Upper lobe of left lung (tissue), 6 donors: Measurements from ENCODE around the gene C10orf53. TPM values are rescaled to one million over a fixed set of nuclear protein-coding genes. Genes with fewer than 3 reads are reported as not detected.

Experiments
- ATAC-seq, 2 donors: fragments of 200-7000 bp; cut with Tn5 transposase; one replicate each; pipeline ENCODE4 v1.9.1; 2022; ENCODE audit warnings: mild to moderate bottlenecking in 2 of 2, moderate library complexity in 2 of 2; ENCODE audit not compliant: low FRiP score in 2 of 2
- DNase-seq, 2 donors: peaks; one replicate each; pipeline ENCODE4 v3.0.0-alpha.2; 2019 to 2020
- H3K27ac ChIP-seq, 4 donors: fragments of 200-600 bp; sonication (generic); one replicate each; pipeline ENCODE4 v1.5.1; 2016 to 2019
- H3K27me3 ChIP-seq, 4 donors: fragments of 200-600 bp; sonication (generic); one replicate each; pipeline ENCODE4 v1.5.1; 2017 to 2019
- H3K36me3 ChIP-seq, 4 donors: fragments of 200-600 bp; sonication (generic); one replicate each; pipeline ENCODE4 v1.5.1; 2016 to 2019
- H3K4me1 ChIP-seq, 4 donors: fragments of 200-600 bp; sonication (generic); one replicate each; pipeline ENCODE4 v1.5.1; 2018 to 2019
- H3K4me3 ChIP-seq, 4 donors: fragments of 200-600 bp; sonication (generic); one replicate each; pipeline ENCODE4 v1.5.1; 2017 to 2019; ENCODE audit warnings: mild to moderate bottlenecking in 2 of 4, moderate library complexity in 1 of 4
- H3K9me3 ChIP-seq, 4 donors: fragments of 200-600 bp; sonication (generic); one replicate each; pipeline ENCODE4 v1.5.1; 2018 to 2019
- CTCF ChIP-seq, 6 experiments: fragments of 450-650 bp in 4 of 6; fragments of 200-600 bp in 2 of 6; sonication (generic) in 2 of 6; IDR thresholded peaks; one replicate each; pipeline ENCODE4 v1.5.1; 2016 to 2019; ENCODE audit warnings: antibody characterized with exemption in 6 of 6
- EP300 ChIP-seq, 4 donors: sonication (generic); formaldehyde crosslinking; IDR thresholded peaks; one replicate each; pipeline ENCODE4 v1.5.1; 2017; ENCODE audit warnings: antibody characterized with exemption in 4 of 4, control low read depth in 2 of 4
- POLR2A ChIP-seq, 4 donors: fragments of 450-650 bp; IDR thresholded peaks; one replicate each; pipeline ENCODE4 v1.5.1; 2016 to 2017; ENCODE audit warnings: antibody characterized with exemption in 4 of 4, mild to moderate bottlenecking in 2 of 4
- POLR2AphosphoS5 ChIP-seq, 2 donors: sonication (generic); formaldehyde crosslinking; IDR thresholded peaks; one replicate each; pipeline ENCODE4 v1.5.1; 2017; ENCODE audit warnings: antibody characterized with exemption in 2 of 2
- WGBS, 2 donors: methylation state at CpG; one replicate each; pipeline ENCODE4 v1.1.5; 2017 to 2018; 5-methylcytosine and 5-hydroxymethylcytosine counted together
- total RNA-seq, 6 donors: library from RNA; depleted of rRNA in 4 of 6; stranded (reverse); fragments of >200 nt in 4 of 6; gene quantifications; one replicate each; pipeline versions ENCODE4 v1.1.0 to v1.2.1, GENCODE V29; 2016 to 2021
- donor health status: DM: no; HTN: no; CAD: no; lungs with moderate emphysema.
- donor health status: DM: no; HTN: yes; CAD: no; lungs with severe emphysema.

Gene C10orf53
- total RNA-seq, 6 donors from 2014 or later, result not detected

GRCh38 chr10:49686651-49687050 lies 7.2 kb downstream of the C10orf53 start:
- 78 to 81% methylated on average over 4 of the region's 4 CpGs for WGBS, 2 donors

GRCh38 chr10:49688261-49688846 lies 8.9 kb downstream of the C10orf53 start:
- Histone ChIP-seq H3K4me1 (no peaks in the 10 kb centered on the region), H3K27me3 (peaks cover 0 to 4% (median 0%) of the 10 kb centered on the region in 4 donors), H3K36me3 (no peaks in the 10 kb centered on the region), H3K9me3 (peaks cover 0 to 2% (median 0%) of the 10 kb centered on the region in 4 donors), H3K27ac (no peak overlapping the region), H3K4me3 (no peak overlapping the region)
- DNase-seq (no peak), ATAC-seq (no peak)
- WGBS, 2 donors, result 19 to 20% methylated on average over 8 of the region's 8 CpGs
- TF ChIP-seq EP300 (IDR thresholded peaks at IDR 0.05) (no peak), POLR2A (IDR thresholded peaks at IDR 0.05) (no peak), CTCF (IDR thresholded peaks at IDR 0.05) (no peak), POLR2AphosphoS5 (IDR thresholded peaks at IDR 0.05) (no peak)

More at GRCh38 chr10:49686651-49687050, 7.2 kb downstream of the C10orf53 start:
- H3K9me3 ChIP-seq, result no peaks in the 10 kb centered on the region
- H3K27me3 ChIP-seq, result peaks cover 0 to 4% (median 0%) of the 10 kb centered on the region in 4 donors
- TF ChIP-seq EP300 (IDR thresholded peaks at IDR 0.05) (no peak), POLR2AphosphoS5 (IDR thresholded peaks at IDR 0.05) (no peak), CTCF (IDR thresholded peaks at IDR 0.05) (no peak), POLR2A (IDR thresholded peaks at IDR 0.05) (no peak)
- no peaks in the 10 kb centered on the region for H3K36me3 ChIP-seq
- no peak overlapping the region for H3K27ac ChIP-seq
- no peak for DNase-seq
- H3K4me1 ChIP-seq, result no peaks in the 10 kb centered on the region
- no peak for ATAC-seq
- H3K4me3 ChIP-seq, result no peak overlapping the region

DNA sequence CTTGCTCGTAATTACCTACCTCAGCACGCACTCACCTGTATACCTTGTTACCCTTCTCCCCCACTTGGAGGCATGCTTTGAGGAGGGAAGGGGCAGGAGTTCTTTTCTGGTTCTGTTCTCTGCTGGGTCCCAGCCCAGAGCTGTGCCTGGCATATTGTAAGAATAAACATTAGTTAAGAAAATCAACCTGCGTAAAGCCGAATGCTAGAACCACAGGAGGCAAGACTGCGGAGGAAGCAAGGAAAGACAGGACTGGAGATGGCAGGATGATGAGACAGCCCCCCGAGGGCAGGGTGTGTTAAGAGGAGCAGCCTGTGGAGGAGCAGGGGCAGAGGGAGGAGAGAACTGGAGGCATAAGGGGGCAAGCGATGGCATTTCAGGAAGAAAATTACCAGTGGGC lies 9.5 kb downstream of the C10orf53 start:
- no peak overlapping the region for H3K27ac ChIP-seq
- peaks cover 0 to 4% (median 0%) of the 10 kb centered on the region in 4 donors for H3K27me3 ChIP-seq
- 16 to 17% methylated on average over 7 of the region's 7 CpGs for WGBS, 2 donors
- H3K36me3 ChIP-seq, result no peaks in the 10 kb centered on the region
- peaks cover 0 to 4% (median 0%) of the 10 kb centered on the region in 4 donors for H3K9me3 ChIP-seq
- no peak overlapping the region for H3K4me3 ChIP-seq
- no peak for ATAC-seq
- H3K4me1 ChIP-seq, result no peaks in the 10 kb centered on the region
- TF ChIP-seq EP300 (IDR thresholded peaks at IDR 0.05) (no peak), CTCF (IDR thresholded peaks at IDR 0.05) (no peak), POLR2A (IDR thresholded peaks at IDR 0.05) (no peak), POLR2AphosphoS5 (IDR thresholded peaks at IDR 0.05) (no peak)
- DNase-seq, result no peak

- Histone ChIP-seq H3K4me1 (no peaks in the 10 kb centered on the region), H3K36me3 (no peaks in the 10 kb centered on the region), H3K9me3 (peaks cover 0 to 4% (median 0%) of the 10 kb centered on the region in 4 donors), H3K4me3 (no peak overlapping the region), H3K27ac (no peak overlapping the region), H3K27me3 (peaks cover 0 to 4% (median 0%) of the 10 kb centered on the region in 4 donors)
- no peak for TF ChIP-seq EP300 (IDR thresholded peaks at IDR 0.05)
- no peak for TF ChIP-seq CTCF (IDR thresholded peaks at IDR 0.05)
- TF ChIP-seq POLR2AphosphoS5 (IDR thresholded peaks at IDR 0.05), result no peak
- no peak for TF ChIP-seq POLR2A (IDR thresholded peaks at IDR 0.05)
- no peak for DNase-seq
- no peak for ATAC-seq
- WGBS, 2 donors, result 19 to 23% methylated on average over 11 to 12 of the region's 12 CpGs
Measured at GRCh38 chr10:49689882-49690510, 10.5 kb downstream of the C10orf53 start.
